ENCODE results near the gene ENPP1.

DNA sequence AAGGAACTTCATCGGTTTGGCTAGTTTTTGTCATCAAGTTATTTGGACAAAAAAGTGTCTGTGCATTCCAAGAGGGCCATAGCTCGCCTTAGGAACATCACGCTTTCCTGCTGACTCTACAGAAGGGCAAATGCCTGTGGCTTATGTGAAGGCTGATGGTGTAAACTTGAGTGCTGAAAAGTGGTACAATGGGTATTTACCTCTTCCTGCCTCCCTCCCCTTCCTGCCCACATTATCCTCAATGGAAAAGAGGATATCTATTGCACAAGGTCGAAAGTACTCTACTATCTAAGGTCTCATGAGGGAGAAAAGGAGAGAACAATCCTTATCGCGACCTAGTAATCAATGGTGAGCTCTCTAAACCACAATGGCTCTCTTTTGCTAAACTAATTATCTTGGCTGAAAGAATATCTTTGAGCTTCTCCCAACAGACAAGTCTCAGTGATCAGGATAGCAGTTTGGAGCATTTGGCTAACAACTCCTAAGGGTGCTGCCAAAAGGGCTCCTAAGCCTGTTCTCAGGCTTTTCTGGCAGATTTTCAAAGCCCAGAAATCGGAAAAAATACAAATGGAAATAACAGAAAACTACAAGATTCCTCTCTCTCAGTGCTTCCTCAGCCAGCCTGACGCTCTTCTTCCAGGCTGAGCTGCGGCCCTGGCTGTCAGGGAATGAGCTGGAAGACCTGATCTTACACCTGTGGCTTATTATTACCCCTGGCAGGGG is 42.6 kb upstream of the ENPP1 start:
- TF ChIP-seq, protein P1, sequence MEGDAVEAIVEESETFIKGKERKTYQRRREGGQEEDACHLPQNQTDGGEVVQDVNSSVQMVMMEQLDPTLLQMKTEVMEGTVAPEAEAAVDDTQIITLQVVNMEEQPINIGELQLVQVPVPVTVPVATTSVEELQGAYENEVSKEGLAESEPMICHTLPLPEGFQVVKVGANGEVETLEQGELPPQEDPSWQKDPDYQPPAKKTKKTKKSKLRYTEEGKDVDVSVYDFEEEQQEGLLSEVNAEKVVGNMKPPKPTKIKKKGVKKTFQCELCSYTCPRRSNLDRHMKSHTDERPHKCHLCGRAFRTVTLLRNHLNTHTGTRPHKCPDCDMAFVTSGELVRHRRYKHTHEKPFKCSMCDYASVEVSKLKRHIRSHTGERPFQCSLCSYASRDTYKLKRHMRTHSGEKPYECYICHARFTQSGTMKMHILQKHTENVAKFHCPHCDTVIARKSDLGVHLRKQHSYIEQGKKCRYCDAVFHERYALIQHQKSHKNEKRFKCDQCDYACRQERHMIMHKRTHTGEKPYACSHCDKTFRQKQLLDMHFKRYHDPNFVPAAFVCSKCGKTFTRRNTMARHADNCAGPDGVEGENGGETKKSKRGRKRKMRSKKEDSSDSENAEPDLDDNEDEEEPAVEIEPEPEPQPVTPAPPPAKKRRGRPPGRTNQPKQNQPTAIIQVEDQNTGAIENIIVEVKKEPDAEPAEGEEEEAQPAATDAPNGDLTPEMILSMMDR (tag by site-specific recombination; IDR thresholded peaks at IDR 0.05), result no peak
- TF ChIP-seq, protein P2, sequence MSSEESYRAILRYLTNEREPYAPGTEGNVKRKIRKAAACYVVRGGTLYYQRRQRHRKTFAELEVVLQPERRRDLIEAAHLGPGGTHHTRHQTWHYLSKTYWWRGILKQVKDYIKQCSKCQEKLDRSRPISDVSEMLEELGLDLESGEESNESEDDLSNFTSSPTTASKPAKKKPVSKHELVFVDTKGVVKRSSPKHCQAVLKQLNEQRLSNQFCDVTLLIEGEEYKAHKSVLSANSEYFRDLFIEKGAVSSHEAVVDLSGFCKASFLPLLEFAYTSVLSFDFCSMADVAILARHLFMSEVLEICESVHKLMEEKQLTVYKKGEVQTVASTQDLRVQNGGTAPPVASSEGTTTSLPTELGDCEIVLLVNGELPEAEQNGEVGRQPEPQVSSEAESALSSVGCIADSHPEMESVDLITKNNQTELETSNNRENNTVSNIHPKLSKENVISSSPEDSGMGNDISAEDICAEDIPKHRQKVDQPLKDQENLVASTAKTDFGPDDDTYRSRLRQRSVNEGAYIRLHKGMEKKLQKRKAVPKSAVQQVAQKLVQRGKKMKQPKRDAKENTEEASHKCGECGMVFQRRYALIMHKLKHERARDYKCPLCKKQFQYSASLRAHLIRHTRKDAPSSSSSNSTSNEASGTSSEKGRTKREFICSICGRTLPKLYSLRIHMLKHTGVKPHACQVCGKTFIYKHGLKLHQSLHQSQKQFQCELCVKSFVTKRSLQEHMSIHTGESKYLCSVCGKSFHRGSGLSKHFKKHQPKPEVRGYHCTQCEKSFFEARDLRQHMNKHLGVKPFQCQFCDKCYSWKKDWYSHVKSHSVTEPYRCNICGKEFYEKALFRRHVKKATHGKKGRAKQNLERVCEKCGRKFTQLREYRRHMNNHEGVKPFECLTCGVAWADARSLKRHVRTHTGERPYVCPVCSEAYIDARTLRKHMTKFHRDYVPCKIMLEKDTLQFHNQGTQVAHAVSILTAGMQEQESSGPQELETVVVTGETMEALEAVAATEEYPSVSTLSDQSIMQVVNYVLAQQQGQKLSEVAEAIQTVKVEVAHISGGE (tag by site-specific recombination; conservative IDR thresholded peaks at IDR 0.05; ENCODE audit: low read depth), result no peak
- TF ChIP-seq, protein P3, sequence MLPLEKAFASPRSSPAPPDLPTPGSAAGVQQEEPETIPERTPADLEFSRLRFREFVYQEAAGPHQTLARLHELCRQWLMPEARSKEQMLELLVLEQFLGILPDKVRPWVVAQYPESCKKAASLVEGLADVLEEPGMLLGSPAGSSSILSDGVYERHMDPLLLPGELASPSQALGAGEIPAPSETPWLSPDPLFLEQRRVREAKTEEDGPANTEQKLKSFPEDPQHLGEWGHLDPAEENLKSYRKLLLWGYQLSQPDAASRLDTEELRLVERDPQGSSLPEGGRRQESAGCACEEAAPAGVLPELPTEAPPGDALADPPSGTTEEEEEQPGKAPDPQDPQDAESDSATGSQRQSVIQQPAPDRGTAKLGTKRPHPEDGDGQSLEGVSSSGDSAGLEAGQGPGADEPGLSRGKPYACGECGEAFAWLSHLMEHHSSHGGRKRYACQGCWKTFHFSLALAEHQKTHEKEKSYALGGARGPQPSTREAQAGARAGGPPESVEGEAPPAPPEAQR (tag by site-specific recombination; IDR thresholded peaks at IDR 0.05), result no peak

All from HEK293 (cell line).